Brain microvascular endothelial cell (primary cell): ENCODE results near the gene PRMT3.
"Not testable (repeated sequence)": the region's sequence is repeated elsewhere in the genome, so short reads cannot be mapped to it uniquely, and the experiment has no call there.

Experiments used
- DNase-seq: peaks from one replicate; pipeline ENCODE4 v3.0.0-alpha.2; 2020
- H3K27ac ChIP-seq: fragments of 250-450 bp; sonication (Bioruptor Pico); 2 replicates; pipeline ENCODE4 v1.5.1; 2020; ENCODE audit warnings: mild to moderate bottlenecking, moderate library complexity
- H3K27me3 ChIP-seq: fragments of 250-450 bp; sonication (Bioruptor Pico); replicated peaks from 2 replicates; pipeline ENCODE4 v1.5.1; 2020; ENCODE audit warnings: mild to moderate bottlenecking
- H3K36me3 ChIP-seq: fragments of 250-450 bp; sonication (Bioruptor Pico); replicated peaks from 2 replicates; pipeline ENCODE4 v1.5.1; 2020; ENCODE audit warnings: mild to moderate bottlenecking
- H3K4me3 ChIP-seq: 2 replicates; pipeline ENCODE4 v1.5.1; 2011; ENCODE audit warnings: low read depth, mild to moderate bottlenecking, control low read depth, low read length, moderate library complexity
- in situ Hi-C: cut with HindIII; loops from 2 replicates; pipeline ENCODE4 v1.10.0; 2017; ENCODE audit warnings: low sequenced_read_pairs, low pct_ligation_motif_present
- TF ChIP-seq, protein P1 (sequence below): IDR thresholded peaks from 2 replicates; pipeline ENCODE4 v1.5.1; 2011; ENCODE audit warnings: low read depth, mild to moderate bottlenecking, moderate library complexity, low read length, control low read depth, inconsistent platforms; ENCODE audit errors: missing control alignments

Gene PRMT3

DNA sequence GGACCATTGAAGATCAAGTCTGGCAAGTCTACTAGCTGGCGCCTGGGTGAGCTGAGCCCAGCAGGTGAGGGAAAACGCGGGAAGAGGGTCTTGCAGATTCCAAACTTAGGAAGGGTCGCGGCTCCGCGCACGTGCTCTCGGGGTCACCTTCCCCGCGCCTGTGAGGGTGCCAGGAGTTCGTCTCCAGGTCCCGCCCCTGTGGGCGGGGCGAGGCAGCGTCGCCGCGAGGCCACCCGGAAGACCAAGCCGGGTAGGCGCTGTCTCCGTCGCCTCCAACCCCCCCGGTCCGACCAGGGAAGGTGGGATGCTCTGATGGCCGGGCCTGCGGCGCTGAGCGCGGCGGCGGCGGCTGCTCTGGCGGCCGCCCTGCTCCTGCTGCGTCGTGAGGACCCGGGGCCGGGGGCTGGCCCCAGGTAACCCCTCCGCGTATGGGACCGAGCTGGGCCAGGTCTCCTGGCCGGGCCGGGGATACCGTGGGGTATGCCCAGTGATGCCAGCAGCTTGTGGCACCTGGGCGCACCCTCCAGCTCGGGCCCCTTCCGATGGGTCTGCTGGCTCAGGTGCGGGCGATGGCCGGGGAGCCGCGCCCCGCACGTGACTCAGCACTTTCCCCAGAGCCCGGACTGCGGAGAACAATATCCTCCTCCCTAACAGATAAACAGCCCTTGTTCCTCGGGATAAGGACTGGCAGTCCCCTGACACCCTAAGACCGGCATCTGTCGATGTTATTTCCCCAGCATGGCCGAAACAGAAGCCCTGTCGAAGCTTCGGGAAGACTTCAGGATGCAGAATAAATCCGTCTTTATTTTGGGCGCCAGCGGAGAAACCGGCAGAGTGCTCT is 23.8 kb upstream of the PRMT3 start, which contains the start of gene HTATIP2:
HTATIP2 (plus strand) TSS at position 215 of the 841 bp plus-strand sequence; CDS start at position 739, 524 bp downstream.
- H3K27me3 ChIP-seq: no peaks in the 10 kb centered on the region
- DNase-seq: no peak
- TF ChIP-seq, protein P1, sequence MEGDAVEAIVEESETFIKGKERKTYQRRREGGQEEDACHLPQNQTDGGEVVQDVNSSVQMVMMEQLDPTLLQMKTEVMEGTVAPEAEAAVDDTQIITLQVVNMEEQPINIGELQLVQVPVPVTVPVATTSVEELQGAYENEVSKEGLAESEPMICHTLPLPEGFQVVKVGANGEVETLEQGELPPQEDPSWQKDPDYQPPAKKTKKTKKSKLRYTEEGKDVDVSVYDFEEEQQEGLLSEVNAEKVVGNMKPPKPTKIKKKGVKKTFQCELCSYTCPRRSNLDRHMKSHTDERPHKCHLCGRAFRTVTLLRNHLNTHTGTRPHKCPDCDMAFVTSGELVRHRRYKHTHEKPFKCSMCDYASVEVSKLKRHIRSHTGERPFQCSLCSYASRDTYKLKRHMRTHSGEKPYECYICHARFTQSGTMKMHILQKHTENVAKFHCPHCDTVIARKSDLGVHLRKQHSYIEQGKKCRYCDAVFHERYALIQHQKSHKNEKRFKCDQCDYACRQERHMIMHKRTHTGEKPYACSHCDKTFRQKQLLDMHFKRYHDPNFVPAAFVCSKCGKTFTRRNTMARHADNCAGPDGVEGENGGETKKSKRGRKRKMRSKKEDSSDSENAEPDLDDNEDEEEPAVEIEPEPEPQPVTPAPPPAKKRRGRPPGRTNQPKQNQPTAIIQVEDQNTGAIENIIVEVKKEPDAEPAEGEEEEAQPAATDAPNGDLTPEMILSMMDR: no peak
- in situ Hi-C loops: loop anchor here (25.0 kb wide), 2 partner anchors 426 to 626 kb away; no protein-coding TSS in a partner anchor
- H3K27ac ChIP-seq: peak within 1 kb of the TSS; percentile 73
- H3K4me3 ChIP-seq: peak within 1 kb of the TSS; percentile 64
- H3K36me3 ChIP-seq: no peaks in the 10 kb centered on the region

DNA sequence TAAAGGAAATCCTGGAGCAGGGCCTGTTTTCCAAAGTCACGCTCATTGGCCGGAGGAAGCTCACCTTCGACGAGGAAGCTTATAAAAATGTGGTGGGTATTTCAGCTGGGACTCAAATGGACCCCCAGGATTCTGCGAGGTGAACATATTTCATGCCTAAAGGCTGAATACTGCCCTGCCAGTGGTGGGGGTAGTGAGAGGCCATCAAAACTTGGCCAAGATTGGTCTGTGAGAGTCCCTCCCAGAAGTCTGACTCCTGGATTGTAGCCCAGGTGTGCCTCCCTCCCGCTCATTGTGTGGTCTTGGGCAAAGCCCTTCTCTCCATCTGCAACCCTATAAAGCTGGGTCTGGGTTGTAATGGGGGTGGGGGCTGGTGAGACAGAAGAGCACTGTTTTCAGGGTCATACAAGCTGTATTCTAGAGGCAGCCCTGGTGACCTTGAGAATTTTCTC is 23.1 kb upstream of the PRMT3 start:
- in situ Hi-C loops: loop anchor here (25.0 kb wide), 2 partner anchors 427 to 627 kb away; no protein-coding TSS in a partner anchor
- peak overlapping the region; percentile 64 for H3K4me3 ChIP-seq
- no peak for DNase-seq
- no peaks in the 10 kb centered on the region for H3K36me3 ChIP-seq
- TF ChIP-seq, protein P1: no peak
- no peaks in the 10 kb centered on the region for H3K27me3 ChIP-seq
- peak overlapping the region; percentile 73 for H3K27ac ChIP-seq

DNA sequence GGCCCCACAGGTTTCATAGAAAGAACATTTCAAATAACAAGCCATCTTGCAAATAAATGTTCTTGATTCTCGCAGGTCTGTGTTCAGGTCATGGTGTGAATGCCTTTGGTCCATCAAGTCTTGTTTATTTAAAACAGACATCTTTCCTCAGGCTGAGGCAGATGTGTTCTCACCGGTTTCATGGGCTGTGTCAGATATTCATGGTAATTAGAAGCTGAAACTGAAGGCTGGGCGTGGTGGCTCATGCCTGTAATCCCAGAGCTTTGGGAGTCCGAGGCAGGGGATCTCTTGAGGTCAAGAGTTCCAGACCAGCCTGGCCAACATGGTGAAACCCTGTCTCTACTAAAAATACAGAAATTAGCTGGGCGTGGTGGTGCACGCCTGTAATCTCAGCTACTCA is 22.1 kb upstream of the PRMT3 start:
- H3K36me3 ChIP-seq, H3K27me3 ChIP-seq, H3K27ac ChIP-seq, DNase-seq, H3K4me3 ChIP-seq: not testable (repeated sequence)
- in situ Hi-C loops: loop anchor here (25.0 kb wide), 2 partner anchors 428 to 628 kb away; no protein-coding TSS in a partner anchor

DNA sequence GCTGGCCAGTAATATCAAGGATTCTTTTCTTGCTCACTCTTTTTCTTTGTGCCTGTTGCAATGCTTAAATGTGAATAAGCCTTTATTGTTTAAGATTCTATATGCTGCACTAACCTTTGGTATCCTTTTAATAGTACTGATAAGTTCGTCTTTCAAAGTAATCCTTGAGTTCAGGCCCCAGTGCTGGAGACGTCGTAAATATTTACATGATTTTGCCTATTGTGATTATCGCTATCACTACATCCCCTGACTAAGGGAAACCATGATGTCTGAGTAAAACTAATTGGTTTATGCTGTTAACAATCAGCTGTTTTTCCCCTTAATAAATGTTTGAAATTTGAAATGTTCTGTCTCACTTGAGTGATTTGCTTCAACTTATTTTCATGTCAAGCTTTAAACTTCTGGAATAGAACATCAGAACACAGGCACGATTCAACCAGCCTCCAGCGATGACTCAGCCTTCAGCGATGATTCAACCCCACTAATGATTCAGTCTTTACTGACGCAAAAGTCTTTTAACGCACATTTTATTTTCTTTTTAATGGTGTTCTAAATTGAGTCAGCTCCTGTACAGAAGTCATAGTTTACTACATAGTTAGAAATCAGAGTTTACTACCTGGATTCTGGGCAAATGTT is 20.1 kb upstream of the PRMT3 start:
- DNase-seq: peak; percentile 93
- no peaks in the 10 kb centered on the region for H3K27me3 ChIP-seq
- in situ Hi-C loops: loop anchor here (25.0 kb wide), 2 partner anchors 430 to 630 kb away; no protein-coding TSS in a partner anchor
- H3K4me3 ChIP-seq: no peak overlapping the region
- H3K27ac ChIP-seq: peak overlapping the region; percentile 78
- no peaks in the 10 kb centered on the region for H3K36me3 ChIP-seq
- TF ChIP-seq, protein P1: no peak

DNA sequence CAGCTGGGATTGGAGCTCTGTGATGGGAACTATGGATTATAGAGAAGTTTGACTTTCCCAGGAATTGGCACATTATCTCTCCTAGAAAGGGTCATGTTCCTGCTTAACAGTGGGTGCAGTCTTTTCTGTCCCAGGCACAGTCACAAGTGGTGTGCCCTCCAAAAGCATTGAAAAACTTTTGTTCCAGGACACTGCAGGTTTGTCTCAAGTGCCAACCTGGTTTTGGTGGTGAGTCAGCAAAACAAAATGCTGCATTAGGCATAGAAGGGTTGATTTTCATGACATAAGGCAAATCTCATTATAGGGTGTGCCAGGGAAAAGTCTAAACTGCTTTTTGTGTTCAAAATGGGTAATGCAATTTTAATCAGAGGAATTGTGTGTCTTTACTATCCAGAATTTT is 19.1 kb upstream of the PRMT3 start:
- DNase-seq: no peak
- TF ChIP-seq, protein P1: no peak
- in situ Hi-C loops: loop anchor here (25.0 kb wide), 2 partner anchors 431 to 631 kb away; no protein-coding TSS in a partner anchor
- Histone ChIP-seq H3K27me3 (no peaks in the 10 kb centered on the region), H3K27ac (no peak overlapping the region), H3K4me3 (no peak overlapping the region), H3K36me3 (no peaks in the 10 kb centered on the region)

DNA sequence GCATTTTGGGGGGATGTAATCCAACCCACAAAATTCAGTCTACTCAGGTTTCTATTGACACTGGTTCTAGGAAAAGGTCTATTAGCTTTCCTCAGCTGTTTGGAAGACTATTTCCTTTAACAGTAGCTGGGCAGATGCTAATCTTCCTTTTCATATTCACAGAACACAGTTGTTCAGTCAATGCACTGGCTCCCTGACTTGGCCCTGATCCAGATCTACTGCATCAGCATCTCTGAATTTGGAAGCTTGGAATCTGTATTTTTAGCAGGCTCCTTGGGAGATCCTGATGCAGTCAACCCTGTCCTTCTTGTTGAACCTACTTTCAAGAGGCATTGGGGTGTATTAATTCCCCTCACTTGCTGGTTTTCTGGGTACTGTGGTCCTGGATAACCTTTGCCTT is 17.7 kb upstream of the PRMT3 start:
- no peaks in the 10 kb centered on the region for H3K27me3 ChIP-seq
- no peak for DNase-seq
- in situ Hi-C loops: loop anchor here (25.0 kb wide), 2 partner anchors 433 to 633 kb away; no protein-coding TSS in a partner anchor
- no peak overlapping the region for H3K4me3 ChIP-seq
- TF ChIP-seq, protein P1: no peak
- no peaks in the 10 kb centered on the region for H3K36me3 ChIP-seq
- H3K27ac ChIP-seq: no peak overlapping the region
